RPMI8226 (cell line): ENCODE data around the gene TSNAXIP1.

ENCODE experiments used
- DNase-seq: peaks from one replicate; pipeline ENCODE4 v3.0.0-alpha.2; 2015

The TSNAXIP1 gene, protein sequence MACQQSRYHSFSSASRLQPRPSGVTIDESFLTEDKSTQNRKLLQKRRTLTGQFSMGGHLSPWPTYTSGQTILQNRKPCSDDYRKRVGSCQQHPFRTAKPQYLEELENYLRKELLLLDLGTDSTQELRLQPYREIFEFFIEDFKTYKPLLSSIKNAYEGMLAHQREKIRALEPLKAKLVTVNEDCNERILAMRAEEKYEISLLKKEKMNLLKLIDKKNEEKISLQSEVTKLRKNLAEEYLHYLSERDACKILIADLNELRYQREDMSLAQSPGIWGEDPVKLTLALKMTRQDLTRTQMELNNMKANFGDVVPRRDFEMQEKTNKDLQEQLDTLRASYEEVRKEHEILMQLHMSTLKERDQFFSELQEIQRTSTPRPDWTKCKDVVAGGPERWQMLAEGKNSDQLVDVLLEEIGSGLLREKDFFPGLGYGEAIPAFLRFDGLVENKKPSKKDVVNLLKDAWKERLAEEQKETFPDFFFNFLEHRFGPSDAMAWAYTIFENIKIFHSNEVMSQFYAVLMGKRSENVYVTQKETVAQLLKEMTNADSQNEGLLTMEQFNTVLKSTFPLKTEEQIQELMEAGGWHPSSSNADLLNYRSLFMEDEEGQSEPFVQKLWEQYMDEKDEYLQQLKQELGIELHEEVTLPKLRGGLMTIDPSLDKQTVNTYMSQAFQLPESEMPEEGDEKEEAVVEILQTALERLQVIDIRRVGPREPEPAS

DNA sequence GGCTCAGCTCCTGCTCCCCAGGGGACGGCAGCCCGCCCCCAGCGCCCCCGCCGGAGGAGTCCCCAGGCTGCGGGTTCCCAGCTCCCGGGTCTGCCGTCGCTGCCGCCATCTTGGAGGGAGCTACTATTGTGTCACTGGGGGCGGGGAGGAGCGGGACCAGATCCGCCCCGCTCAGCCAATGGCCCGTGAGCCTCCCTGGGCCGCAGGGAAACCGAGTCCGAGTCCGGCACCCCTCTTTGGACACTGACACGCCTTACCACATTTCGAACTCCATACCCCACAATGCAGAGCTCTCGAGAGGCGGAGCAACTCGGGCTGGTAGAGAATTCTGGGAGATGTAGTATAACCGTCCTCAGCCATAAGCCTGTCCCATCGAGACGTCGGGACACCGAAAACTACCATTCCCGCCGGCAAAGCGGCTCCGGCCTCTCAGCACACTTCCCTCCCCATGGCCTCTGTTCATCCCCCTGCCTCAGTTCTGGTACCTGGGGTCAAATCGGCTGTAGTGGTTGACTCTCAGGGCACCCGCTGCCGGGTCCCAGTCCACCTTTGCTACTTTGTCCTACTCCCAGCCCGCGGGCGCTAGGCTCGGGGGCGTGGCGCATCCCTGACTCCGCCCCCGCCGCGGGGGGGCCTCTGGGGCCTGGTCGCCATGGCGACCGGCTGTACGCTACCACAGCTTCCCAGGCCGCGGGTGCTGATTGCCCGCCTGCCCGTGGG lies at the start of gene TSNAXIP1, which contains the start of gene RANBP10:
TSNAXIP1 (plus strand) TSS at position 462 of the 720 bp plus-strand sequence. CDS start 261 bp downstream, outside the sequence.
RANBP10 (minus strand) TSS at position 133 of the 720 bp plus-strand sequence; CDS start at position 109, 24 bp downstream.
- DNase-seq = peak; percentile 99

GRCh38 chr16:67758006-67758405 lies 48.7 kb upstream of the TSNAXIP1 start:
- DNase-seq = no peak

- no peak for DNase-seq
These were observed 47.7 kb upstream of the TSNAXIP1 start for GRCh38 chr16:67758966-67759365.

GRCh38 chr16:67760206-67760955 lies 46.3 kb upstream of the TSNAXIP1 start:
- no peak for DNase-seq

GRCh38 chr16:67760956-67761230 lies 45.8 kb upstream of the TSNAXIP1 start:
- DNase-seq = no peak

GRCh38 chr16:67761924-67762323 lies 44.8 kb upstream of the TSNAXIP1 start:
- DNase-seq = no peak

DNA sequence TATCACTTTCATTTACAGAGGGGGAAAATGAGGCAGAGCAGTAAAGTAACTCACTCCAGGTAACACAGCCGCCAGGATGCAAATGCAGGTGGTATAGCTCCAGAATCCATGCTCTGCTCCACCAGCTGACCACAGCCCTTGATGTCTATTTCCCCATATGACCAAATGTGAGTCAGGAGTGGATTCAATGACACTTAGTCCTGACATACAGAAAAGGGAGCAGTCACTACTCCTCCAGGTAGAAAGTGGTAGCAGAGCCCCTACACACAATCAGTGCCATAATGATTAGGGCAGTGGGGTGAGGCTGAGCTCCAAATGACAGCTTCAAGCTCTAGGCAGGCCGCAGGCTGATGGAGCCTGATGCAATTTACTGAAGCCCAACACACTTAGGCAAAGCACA lies 44.3 kb upstream of the TSNAXIP1 start:
- DNase-seq = no peak

- DNase-seq = no peak
These were observed 43.6 kb upstream of the TSNAXIP1 start for GRCh38 chr16:67763066-67763465.

DNA sequence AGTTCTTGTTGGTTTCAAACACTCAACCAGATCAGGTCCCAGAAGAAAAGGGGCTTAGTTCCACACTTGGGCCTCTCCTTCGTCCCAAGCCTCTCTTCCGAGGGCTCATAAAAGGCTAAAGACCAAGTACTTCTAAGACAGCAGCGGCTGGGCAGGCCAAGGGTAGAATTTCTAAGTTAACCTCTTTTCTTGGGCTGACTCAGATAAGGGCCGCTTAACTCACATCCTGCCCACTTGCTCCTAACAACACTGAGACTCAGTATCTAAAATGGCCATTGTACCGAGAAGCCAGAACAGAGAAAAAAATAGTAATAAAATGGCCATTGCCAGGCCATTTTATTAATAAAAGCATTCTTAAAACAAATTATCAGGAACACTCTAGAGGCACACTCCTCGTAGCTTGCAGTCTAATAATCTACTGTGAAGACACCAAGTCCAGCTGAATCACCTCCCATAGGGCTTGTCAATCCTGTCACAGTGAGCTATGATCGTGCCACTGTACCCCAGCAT lies 42.5 kb upstream of the TSNAXIP1 start:
- no peak for DNase-seq

GRCh38 chr16:67766291-67766690 lies 40.4 kb upstream of the TSNAXIP1 start:
- DNase-seq = no peak

GRCh38 chr16:67767953-67768352 lies 38.7 kb upstream of the TSNAXIP1 start:
- no peak for DNase-seq

DNA sequence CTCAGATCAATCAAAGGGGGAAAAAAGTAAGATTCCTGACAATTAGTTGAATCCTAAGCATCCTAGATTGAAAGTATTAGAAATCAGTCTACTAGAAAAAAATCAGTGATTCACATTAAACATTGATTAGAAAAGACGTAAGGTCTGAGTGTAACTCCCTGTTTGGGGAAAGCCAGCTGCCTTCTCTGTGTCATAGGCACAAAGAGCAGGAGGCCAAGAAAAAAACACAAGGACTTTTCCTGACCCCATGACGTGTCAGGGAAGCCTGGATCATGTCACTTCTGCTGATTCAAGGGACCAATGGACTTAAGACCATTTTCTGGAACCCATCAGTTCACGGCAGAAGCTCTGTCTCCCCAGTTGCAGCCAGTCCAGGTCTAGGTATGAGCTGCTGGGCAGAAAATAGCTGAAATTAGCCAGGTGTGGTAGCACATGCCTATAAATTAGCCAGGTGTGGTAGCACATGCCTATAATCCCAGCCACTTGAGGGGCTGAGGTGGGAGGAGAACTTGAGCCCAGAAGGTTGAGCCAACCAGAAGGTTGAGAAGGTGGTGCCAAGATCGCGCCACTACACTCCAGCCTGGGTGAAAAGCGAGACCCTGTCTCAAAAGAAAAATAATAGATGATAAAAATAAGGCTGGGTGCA lies 36.2 kb upstream of the TSNAXIP1 start:
- no peak for DNase-seq

DNA sequence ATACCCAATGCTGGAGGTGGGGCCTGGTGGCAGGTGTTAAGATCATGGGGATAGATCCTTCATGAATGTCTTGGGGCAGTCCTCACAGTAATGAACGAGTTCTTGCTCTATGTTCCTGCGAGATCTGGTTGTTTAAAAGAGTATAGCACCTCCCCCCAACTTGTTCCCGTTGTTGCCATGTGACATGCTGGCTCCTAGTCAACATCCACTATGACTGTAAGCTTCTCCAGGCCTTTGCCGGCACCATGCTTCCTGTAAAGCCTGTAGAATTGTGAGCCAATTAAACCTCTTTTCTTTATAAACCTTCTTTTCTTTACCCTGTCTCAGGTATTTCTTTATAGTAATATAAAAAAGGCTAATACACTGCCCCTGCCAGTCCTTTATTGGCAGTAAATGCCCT lies 33.6 kb upstream of the TSNAXIP1 start:
- no peak for DNase-seq

- DNase-seq = no peak
These were observed 32.9 kb upstream of the TSNAXIP1 start for GRCh38 chr16:67773569-67774456.

DNA sequence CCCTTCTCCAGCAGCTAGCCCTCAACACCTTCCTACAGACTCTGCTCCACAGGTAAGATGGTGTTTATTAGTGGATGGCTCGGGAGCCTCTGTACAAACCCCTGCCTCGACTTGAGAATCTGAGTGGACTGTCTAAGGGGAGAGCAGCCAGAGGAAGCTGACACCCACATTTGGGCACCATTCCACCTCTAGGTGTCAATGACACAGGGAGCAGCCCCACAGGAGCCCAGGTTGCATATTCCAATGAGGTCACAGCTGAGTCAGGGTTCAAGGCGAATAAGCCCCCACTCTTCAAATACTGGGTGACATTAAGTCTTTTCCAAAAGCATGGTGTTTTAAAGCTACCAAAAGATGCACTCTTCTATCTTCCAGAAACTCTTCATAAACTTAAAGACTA lies 32.2 kb upstream of the TSNAXIP1 start:
- no peak for DNase-seq

DNA sequence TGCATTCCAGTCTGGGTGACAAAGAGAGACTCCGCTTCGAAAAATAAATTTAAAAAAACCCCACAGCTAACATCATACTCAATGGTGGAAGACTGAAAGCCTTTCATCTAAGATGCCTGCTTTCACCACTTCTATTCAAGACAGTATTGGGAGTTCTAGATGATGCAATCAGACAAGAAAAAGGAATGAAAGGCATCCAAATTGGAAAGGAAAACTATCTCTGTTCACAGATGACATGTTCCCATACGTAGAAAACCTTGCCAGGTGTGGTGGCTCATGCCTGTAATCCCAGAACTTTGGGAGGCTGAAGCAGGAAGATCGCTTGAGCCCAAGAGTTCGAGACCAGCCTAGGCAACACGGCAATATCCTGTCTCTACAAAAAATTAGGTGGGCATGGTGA lies 31.4 kb upstream of the TSNAXIP1 start:
- no peak for DNase-seq

GRCh38 chr16:67779256-67780014 lies 27.3 kb upstream of the TSNAXIP1 start:
- DNase-seq = no peak

DNA sequence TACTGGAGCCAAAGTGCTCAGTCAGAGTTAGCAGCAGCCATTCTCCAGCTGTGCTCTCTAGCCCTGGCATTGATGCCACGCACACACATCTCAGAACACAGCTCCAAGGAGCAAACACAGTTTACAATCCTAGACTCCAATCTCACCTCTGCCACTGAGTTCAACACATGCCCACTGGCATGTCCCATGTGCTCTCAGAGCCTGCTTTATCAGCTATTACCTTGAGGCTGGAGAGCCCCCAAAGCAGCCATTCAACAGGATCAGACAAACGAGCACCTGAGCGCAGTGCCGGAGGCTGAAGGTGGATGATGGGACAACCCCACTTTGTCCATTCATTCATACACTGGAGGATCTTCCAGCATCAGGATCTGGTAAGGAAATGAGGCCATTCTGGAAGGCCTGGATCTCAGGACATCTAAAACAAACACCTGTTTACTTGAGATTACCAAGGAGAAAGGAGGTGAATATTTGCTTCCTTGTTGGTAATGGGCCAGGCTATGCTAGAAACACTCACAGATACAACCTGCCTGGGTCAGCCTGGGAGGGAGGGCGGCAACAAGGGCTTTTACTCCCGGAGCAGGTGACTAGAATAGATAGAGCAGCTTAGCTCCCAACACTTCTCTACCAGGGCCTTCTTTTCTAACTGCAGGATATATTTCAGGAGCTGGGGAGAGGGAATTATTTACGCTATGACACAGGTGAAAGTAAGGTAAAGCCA lies 25.7 kb upstream of the TSNAXIP1 start:
- no peak for DNase-seq

DNA sequence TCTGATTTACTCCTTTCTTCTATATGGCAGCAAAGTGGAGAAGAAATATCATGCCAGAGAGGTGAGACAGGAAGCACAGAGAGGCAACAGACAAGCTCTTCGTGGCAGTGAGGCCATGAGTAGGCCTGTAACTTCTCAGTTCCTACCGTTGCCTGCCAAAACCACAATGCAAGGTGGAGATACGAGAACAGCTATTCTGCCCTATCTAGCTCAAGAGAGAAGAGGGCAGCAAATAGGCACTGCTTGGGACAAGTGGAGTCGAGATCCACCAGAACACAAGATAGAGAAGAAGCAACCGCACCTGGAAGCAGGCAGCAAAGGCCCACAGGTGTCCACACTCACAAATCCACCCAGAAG lies 25.1 kb upstream of the TSNAXIP1 start:
- peak; percentile 46 for DNase-seq
